GM21360 (cell line): ENCODE measurements around the gene ARMC2.
"Not testable (repeated sequence)": the region's sequence is repeated elsewhere in the genome, so short reads cannot be mapped to it uniquely, and the experiment has no call there.

ENCODE experiments used
- ATAC-seq: cut with Tn5 transposase; IDR thresholded peaks from one replicate; pipeline ENCODE4 v1.9.1; 2021; ENCODE audit warnings: mild to moderate bottlenecking, moderate library complexity; ENCODE audit not compliant: unreplicated experiment

ARMC2 gene, protein sequence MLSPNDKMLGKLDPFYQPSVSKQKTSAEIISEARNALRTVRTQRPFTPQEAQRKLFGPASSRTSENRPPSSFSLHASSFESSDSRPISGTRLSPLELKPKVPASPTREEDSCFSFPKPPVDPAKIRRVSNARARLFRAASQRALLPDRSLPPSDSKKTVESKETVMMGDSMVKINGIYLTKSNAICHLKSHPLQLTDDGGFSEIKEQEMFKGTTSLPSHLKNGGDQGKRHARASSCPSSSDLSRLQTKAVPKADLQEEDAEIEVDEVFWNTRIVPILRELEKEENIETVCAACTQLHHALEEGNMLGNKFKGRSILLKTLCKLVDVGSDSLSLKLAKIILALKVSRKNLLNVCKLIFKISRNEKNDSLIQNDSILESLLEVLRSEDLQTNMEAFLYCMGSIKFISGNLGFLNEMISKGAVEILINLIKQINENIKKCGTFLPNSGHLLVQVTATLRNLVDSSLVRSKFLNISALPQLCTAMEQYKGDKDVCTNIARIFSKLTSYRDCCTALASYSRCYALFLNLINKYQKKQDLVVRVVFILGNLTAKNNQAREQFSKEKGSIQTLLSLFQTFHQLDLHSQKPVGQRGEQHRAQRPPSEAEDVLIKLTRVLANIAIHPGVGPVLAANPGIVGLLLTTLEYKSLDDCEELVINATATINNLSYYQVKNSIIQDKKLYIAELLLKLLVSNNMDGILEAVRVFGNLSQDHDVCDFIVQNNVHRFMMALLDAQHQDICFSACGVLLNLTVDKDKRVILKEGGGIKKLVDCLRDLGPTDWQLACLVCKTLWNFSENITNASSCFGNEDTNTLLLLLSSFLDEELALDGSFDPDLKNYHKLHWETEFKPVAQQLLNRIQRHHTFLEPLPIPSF

DNA sequence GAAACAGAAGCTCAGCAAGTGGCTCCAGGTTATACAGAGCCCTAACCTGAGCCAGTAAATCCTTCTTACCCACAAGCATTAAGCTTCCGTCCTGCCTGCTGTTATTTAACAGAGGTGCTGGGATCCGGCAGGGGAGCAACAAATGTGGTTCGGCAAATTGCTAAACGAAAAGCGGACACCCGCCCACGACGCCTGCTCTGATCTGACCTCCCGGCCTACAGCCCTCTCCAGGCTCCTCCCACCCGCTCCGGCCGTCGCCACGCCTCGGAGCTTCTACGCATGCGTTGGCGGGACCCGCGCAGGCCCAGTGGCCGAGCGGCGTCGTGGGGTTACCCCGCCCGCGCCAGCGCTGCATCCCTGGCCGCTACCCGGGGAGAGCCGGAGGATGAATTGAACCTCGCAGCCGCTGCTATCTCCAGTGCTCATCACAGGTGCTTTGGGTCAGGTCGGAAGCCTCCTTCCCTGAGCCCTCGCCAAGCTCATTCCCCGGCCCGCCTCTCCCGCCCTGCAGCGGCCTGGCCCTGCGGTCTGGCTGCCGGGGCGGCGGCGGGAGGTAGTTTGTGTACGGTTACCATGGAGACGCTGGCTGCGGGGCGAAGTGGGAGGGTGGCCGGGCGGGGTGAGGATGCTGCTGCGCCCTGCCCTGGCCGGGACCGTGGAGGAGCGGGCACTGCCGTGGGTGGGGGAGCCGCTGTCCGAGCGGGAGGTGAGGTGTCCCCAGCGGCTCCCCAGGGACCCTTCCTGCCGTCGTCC, at the start of gene ARMC2:
ARMC2 (plus strand) TSS at position 307 of the 753 bp plus-strand sequence. CDS start 5,846 bp downstream, outside the sequence.
- ATAC-seq = peak; percentile 91

DNA sequence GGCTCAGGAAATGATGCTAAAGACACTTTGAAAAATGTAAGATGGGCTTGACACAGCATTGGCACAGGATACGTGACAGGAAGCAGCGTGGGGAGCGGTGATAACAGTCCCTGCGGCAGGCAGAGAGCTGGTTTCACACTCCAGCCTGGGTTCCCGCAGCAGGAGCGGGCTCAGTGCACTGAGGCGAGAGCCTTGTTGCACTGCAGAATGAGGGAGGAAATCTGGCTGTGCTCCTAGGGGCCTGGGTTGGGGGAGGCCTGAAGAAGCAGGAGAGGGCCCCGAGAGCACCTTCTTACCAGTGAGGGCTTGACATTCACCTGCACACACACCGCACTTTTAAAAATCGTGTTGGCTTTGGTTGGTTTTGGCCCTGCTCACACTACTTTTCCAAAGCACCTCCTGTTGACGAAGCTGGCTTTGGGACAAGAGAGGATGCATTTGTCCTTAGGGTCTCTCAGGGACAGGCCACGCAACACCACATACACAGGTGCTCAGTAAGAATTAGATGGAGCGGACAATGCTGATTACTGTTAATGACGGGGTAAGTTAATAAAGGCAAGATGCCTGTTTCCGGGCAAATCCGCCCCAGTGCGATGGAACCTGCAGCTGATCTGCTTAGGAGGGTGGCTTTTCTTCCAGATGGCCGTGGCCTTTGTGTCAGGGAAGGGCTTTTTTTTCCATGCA, 49.4 kb upstream of the ARMC2 start:
- no peak for ATAC-seq

DNA sequence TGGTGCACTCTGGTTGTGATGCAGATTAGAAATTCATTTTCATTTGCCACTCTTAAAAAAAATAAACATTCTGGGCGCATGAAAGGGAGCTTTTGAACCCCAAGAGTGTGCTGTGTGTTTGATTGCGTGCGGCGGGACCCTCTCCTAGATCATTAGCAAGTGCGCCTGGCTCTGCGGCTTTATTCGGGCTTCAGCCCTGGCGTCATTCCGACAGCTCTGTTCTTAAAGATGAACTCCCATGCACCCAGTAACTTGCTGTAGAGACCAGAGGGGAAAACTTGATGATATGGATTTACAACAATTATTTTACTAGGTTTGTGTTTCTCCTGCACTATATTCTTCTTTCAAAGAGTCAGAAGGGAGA, 48.9 kb upstream of the ARMC2 start:
- no peak for ATAC-seq

DNA sequence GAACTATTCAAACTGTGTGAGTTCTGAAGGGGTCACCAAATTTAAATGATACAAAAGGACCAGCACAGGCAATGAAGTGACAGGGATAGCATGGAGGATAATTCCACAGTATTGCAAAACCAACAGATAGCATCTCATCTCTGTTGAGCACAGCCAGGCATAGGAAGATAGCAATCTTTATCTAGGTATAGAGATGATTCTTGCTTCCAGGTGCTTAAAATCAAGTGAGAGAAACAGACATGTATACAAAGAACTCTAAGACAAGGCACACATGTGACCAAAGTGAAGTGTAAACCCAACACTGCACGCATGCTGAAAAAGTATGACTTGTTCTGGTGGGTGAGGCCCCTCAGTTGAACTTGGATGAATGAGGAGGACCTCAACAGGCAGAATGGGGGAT, 48.4 kb upstream of the ARMC2 start:
- ATAC-seq = no peak

DNA sequence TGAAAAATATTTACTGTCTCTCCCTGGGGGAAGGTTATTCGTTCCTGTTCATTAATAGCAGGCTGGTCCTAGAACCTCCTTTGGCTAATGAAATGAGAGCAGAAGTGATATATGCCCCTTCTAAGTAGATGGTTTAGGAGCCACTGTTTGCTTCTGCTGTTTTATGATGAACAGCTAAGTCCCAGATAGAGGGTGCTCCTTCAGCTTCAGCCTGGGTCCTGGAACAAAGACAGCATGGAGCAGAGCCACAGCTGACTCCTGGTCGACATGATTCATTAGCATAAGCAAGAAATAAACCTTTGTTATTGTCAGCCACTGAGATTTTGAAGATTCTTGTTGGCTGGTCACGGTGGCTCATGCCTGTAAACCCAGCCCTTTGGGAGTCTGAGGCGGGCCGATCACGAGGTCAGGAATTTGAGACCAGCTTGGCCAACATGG, 47.8 kb upstream of the ARMC2 start:
- ATAC-seq = no peak

DNA sequence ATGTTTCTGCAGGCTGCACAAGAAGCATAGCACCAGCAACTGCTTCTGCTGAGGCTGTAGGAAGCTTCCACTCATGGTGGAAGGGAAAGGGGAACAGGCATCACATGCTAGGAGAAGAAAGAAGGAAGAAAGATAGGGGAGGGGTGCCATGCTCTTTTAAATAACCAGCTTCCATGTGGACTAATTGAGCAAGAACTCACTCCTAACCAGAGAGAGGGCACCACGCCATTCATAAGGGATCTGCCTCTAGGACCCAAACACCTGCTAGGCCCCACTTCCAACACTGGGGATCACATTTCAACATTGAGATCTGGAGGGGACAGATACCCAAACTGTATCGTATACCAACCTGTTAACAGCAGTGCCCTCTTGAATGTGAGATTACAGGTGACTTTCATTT, 46.9 kb upstream of the ARMC2 start:
- no peak for ATAC-seq

DNA sequence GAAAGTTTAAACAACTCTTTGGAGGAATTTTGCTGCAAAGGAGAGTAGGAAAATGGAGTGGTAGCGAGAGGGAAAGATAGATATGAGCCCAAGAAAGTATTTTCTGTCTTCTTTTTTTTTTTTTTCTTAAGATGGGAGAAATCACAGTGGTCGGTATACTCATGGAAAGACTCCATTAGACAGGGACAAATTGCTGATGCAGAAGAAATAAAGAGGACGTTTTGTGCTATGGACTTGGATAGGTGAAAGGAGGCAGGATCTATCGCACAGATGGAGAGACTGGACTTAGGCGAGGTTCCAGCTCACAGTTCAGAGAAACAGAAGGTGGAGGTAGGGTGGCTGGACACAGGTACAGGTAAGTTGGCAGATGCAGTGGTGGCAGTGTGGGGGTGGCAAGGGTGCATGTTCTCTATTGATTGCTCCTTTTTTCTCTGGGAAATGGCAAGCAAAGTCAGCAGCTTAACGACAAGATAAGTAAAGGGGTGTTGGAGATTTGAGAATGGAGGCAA, 44.2 kb upstream of the ARMC2 start:
- ATAC-seq = no peak

DNA sequence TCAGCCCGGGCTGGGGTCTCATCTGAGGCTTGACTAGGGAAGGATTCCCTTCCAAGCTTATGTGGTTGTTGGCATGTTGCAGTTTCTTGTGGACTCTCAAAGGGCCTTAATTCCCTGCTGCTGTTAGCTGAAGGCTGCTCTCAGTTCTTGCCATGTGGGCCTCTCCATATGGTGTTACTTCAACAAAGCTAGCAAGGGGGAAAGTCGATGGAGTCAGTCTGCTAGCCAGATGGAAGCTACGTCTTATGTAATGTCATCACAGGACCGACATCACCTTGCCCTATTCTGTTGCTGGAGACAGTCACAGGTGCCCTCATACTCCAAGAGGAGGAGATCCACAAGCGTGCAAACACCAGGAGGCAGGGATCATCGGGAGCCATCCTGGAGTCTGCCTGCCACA, 43.3 kb upstream of the ARMC2 start:
- no peak for ATAC-seq

DNA sequence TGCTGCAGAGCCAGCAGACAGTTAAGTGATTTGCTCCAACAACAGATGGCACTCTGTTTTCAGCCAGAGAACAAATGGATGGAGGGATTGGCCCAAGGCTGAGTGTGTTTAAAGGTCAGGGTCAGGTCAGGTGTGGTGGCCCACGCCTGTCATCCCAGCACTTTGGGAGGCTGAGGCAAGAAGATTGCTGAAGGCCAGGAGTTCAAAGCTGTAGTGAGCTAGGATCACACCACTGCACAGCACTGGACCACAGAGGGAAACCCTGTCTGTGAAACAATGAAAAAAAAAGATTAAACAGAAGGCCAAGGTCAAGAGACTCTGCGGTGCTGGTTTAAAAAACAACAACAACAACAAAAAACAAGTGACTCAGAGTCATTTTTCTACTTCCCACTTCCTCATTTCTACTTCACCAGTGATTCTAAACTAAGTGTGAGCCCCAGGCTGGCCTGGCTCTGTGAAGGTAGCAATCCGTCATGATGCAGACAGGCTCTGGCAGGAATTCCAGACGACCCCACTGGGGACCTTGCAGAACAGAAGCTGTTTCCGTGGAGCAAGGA, 42.5 kb upstream of the ARMC2 start:
- peak; percentile 85 for ATAC-seq

DNA sequence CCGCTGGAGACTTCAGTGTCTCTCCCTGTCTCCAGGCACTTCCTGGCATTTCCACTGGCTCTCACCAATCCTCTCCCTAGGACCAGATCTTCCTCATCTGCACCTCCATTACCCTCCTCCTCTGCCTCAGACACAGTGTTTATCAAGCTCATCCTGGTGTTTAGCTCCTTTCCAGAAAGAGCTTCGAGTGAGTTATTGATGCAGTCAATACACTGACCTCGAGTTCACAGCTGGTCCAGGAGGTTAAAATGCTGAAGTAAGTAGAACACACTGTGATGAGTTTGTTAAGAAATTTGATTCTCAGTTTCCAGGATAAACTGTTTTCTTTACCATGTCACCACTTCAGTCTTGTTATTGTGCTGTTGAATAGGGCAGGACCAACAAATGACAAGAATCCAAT, 42.1 kb upstream of the ARMC2 start:
- ATAC-seq = no peak

DNA sequence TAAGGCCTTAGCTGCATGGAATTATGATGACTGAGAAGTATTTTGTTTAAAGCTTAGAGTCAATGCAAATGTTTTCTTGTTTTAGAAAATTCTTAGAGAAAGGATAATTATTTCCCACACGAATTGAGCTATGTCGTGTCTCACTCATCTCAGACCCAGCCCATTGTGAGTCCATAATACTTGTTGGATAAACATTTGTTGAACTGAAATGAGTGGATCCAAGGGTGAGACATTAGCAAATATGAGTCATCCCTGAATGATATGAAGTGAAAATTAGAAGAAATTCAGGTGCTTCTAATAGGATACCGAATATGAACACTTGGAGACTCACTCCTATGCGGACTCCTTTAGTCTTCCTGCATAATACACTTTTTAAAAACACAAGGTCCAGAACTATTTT, 41.6 kb upstream of the ARMC2 start:
- no peak for ATAC-seq

DNA sequence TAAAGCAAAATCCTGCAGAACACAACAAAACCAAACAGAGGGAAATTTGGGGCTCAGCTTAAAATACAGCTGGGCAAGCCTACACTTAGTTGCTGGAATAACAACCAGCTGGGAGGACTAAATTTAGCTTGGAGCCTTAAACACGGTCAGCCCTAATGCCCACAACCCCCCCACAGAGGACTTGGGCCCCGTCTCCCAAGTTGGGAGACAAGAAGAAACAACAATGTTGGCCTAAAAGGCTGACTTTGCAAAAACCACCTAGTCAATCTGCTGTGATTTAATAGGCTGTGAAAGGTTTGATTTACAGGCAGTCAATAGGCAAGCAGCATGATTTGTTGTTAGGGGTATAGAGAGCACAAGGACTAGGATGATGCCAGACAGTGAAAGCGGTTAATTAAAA, 40.3 kb upstream of the ARMC2 start:
- ATAC-seq = no peak

DNA sequence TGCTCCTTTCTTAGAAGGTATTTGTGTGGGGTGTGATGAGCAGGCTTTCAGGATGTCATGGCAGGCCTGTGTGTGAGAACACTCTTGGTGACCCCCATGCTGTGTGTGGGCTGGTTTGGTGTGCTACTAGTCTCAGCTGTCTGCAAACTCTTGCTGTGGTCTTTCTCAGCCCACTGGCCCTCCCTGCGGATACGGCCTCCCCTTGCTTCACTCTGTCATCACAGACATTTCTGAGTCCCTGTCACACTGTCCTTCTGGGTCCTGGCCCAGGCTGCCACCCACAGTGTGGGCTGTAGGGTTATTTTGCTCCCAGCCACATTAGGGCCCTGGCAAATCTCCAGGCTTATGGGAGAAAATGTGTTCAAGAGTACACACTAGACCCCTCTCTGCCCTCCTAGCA, 39.0 kb upstream of the ARMC2 start:
- ATAC-seq = no peak

DNA sequence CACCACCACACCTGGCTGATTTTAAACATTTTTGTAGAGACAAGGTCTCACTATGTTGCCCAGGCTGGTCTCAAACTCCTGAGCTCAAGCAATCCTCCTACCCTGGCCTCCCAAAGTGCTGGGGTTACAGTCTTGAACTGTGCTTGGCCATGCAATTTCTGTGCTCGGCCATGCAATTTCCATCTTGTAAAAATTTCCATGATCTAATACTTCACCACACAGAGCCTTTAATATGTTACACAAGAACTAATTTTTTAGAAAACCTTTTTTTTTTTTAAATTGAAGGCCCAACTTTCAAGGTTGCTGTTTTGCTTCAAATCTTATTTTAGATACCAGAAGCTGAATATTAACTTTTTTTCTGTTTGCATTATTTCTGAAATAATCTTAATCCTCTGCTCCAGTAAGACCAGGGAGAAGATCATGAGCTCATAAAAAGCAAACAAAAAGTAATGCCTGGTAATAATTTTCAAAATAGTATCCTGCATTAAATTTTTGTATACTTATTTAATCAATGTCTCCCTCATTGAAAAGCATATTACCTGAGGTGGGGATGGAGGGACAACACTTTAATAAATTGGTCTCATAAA, 38.1 kb upstream of the ARMC2 start:
- ATAC-seq = no peak

DNA sequence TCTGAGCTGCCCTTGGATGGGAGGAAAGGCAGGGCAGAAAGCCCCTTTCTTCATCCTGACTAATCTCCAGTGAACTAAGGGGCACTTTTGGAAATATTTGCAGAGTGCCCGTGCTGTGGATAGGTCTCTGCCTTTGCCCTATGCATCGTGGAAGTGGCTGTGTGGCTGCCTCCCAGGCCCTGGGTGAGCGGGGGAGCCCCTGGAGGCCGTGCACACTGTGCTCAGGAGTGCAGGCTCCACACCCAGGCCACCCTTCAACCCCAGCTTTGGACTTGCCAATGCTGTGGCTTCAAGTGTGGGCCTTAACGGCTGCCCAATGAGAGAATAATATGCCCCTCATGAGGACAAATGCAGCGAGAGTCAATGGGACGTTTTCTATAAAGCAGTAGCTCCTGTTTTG, 36.7 kb upstream of the ARMC2 start:
- ATAC-seq = no peak

DNA sequence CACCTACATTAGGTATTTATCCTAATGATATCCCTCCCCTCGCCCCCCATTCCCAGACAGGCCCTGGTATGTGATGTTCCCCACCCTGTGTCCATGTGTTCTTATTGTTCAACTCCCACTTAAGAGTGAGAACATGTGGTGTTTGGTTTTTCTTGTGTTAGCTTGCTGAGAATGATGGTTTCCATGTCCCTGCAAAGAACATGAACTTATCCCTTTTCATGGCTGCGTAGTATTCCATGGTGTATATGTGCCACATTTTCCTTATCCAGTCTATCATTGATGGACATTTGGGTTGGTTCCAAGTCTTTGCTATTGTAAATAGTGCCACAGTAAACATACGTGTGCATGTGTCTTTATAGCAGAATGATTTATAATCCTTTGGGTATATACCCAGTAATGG, 35.0 kb upstream of the ARMC2 start:
- ATAC-seq = not testable (repeated sequence)

DNA sequence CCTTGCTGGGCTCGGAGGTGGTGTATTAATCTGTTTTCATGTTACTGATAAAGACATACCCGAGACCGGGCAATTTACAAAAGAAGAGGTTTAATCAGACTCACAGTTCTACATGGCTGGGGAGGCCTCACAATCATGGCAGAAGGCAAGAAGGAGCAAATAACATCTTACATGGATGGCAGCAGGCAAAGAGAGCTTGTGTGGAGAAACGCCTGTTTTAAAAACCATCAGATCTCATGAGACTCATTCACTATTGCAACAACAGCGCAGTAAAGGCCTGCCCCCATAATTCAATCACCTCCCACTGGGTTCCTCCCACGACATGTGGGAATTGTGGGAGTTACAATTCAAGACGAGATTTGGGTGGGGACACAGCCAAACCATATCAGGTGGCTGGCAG, 30.9 kb upstream of the ARMC2 start:
- ATAC-seq = not testable (repeated sequence)

DNA sequence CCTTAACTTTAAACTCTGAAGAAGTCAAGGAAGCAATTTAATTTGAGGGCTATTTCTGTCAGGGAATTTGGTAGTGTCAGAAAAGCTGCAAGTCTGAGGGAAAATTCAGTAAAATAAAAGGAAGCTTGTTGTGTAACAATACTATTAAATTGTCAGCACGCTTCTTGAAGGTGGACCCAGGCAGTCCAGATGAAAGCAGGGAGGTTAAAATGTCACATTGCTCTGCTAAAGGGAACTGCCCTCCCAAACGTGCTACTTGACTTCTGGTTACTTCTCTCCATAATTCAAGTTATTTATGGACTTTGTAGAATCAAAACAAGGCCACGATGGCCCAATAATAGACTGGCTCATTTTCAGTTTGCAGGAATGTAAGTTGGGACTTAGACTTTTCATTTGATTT, 28.2 kb upstream of the ARMC2 start:
- ATAC-seq = no peak

DNA sequence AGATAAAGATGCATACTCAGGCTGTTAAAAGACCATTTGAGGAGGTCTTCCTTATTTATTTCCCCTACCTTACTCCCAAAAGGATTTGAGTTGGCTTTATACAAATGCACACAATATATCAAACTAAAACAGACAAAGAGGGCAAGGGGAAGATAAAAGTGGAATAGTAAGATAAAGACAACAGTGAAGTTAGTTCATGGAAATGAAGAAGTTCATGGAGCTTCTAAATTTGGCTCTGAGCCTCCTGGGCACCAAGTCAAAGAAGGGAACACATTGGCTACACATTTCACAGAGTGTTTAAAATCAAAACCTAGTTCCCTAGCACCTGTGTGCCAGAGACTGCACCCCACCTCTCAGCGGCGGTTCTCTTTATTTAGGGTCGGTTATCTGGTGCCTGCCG, 25.8 kb upstream of the ARMC2 start:
- ATAC-seq = no peak

DNA sequence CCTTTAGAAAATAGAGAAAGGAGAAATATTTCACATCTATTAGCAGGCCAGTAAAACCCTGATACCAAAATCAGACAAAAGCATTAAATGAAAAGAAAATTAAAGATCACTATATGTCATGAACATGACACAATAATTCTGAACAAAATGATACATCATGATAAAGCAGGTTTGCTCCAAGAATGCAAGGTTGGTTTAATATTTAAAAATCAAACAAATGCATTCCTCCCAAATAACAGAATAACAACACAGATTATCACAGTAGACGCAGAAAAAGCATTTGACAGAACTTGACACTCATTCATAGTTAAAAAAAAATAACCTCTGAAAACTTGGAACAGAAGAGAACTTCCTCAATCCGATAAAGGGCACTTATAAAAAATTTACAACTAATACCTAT, 22.9 kb upstream of the ARMC2 start:
- ATAC-seq = no peak
